K562 (cell line): Measurements from ENCODE around the gene SNX25. TPM values are rescaled to one million over a fixed set of nuclear protein-coding genes. Genes with fewer than 3 reads are reported as not detected.
A peak's percentile ranks its signal among the peaks of the same experiment; 100 is the strongest.
"Not testable (repeated sequence)": the region's sequence is repeated elsewhere in the genome, so short reads cannot be mapped to it uniquely, and the experiment has no call there.

ENCODE experiments used
- ATAC-seq: fragments of 200-7000 bp; cut with Tn5 transposase; 3 replicates; pipeline ENCODE4 v1.9.1; 2020; ENCODE audit warnings: moderate library complexity
- BruUV-seq: library from RNA; stranded (reverse); fragments of 400-500 nt; replicated peaks from 2 replicates; lab custom pipeline; 2021; lab: Mats Ljungman, UMichigan
- CTCF ChIA-PET: fragments of 300-600 bp; formaldehyde crosslinking; extraction: SDS; loops from one replicate; lab custom pipeline; 2021; ENCODE audit warnings: low intra/inter-chr PET ratio; lab: Yijun Ruan, JAX
- POLR2A ChIA-PET: fragments of 300-600, 350-650 bp; sonication (Branson Sonifier 250); formaldehyde crosslinking; extraction: SDS; loops from one replicate; lab custom pipeline; 2021; ENCODE audit warnings: antibody characterized with exemption, inconsistent platforms; lab: Yijun Ruan, JAX
- DNase-seq, 4 experiments: peaks; one replicate each; pipeline versions ENCODE4 v3.0.0 to v3.0.0-alpha.2; 2011 to 2018; ENCODE audit warnings: low spot score in 3 of 4, mixed read lengths in 3 of 4; ENCODE audit errors: extremely low read depth in 1 of 4
- FAIRE-seq: peaks from 2 replicates; lab custom pipeline; 2011; peaks lifted over from hg19 to GRCh38; lab: Jason Lieb, UNC
- H2AFZ ChIP-seq: 2 replicates; pipeline ENCODE4 v1.6.0; 2011; ENCODE audit warnings: low read depth, low read length, control low read depth, inconsistent platforms
- H3K27ac ChIP-seq: fragments of 200-600 bp; 3 replicates; pipeline ENCODE4 v1.8.0; 2011; ENCODE audit warnings: low read depth, mild to moderate bottlenecking, control low read depth, inconsistent platforms, low read length, moderate library complexity, mixed read lengths; ENCODE audit errors: extremely low read depth
- H3K27me3 ChIP-seq, 2 experiments: fragments of 300-600 bp in 1 of 2; 2 replicates in 1 of 2; 3 replicates in 1 of 2; pipeline versions ENCODE4 v1.6.0 to v1.8.0; 2011; ENCODE audit warnings: inconsistent platforms in 2 of 2, low read length in 2 of 2, mild to moderate bottlenecking in 1 of 2, mixed read lengths in 1 of 2, moderate library complexity in 1 of 2; ENCODE audit not compliant: control insufficient read depth in 2 of 2, insufficient read depth in 2 of 2
- H3K36me3 ChIP-seq: fragments of 300-600 bp; 3 replicates; pipeline ENCODE4 v1.8.0; 2011; ENCODE audit warnings: mild to moderate bottlenecking, low read length, inconsistent platforms; ENCODE audit not compliant: control insufficient read depth, insufficient read depth
- H3K4me1 ChIP-seq, 2 experiments: fragments of 200-600 bp in 1 of 2; replicated peaks in 1 of 2; 2 replicates in 1 of 2; 3 replicates in 1 of 2; pipeline versions ENCODE4 v1.5.1 to v1.8.0; 2011; ENCODE audit warnings: inconsistent platforms in 2 of 2, low read length in 2 of 2, mild to moderate bottlenecking in 1 of 2, mixed read lengths in 1 of 2, moderate library complexity in 1 of 2; ENCODE audit not compliant: control insufficient read depth in 2 of 2, insufficient read depth in 2 of 2
- H3K4me2 ChIP-seq: 2 replicates; pipeline ENCODE4 v1.6.1; 2011; ENCODE audit warnings: low read length, control low read depth, inconsistent platforms, mixed read lengths; ENCODE audit not compliant: insufficient read depth
- H3K4me3 ChIP-seq: fragments of 200-600 bp; sonication (generic), shearing (Covaris generic); 2 replicates; pipeline ENCODE4 v1.5.1; 2016; ENCODE audit warnings: control low read depth, inconsistent platforms
- H3K79me2 ChIP-seq: fragments of 200-600 bp; 3 replicates; pipeline ENCODE4 v1.8.0; 2011; ENCODE audit warnings: low read length, inconsistent platforms; ENCODE audit not compliant: control insufficient read depth, insufficient read depth
- H3K9ac ChIP-seq, 2 experiments: 2 replicates each; pipeline versions ENCODE4 v1.6.0 to v1.6.1; 2011; ENCODE audit warnings: low read depth in 2 of 2, low read length in 2 of 2, control low read depth in 1 of 2, inconsistent platforms in 1 of 2, mild to moderate bottlenecking in 1 of 2, mixed read lengths in 1 of 2; ENCODE audit not compliant: insufficient read depth in 1 of 2
- H3K9me1 ChIP-seq: one replicate; pipeline ENCODE4 v1.6.0; 2011; ENCODE audit warnings: inconsistent platforms, mild to moderate bottlenecking, low read length, moderate library complexity; ENCODE audit not compliant: control insufficient read depth, insufficient read depth
- H3K9me3 ChIP-seq: replicated peaks from 2 replicates; pipeline ENCODE4 v1.5.1; 2011; ENCODE audit warnings: low read depth, low read length, inconsistent platforms; ENCODE audit not compliant: control insufficient read depth, insufficient read depth
- H4K20me1 ChIP-seq: replicated peaks from 2 replicates; pipeline ENCODE4 v1.6.1; 2011; ENCODE audit warnings: low read length, inconsistent platforms, mixed read lengths; ENCODE audit not compliant: control insufficient read depth, insufficient read depth
- CBFA2T3 ChIP-seq: fragments of 450-650 bp; IDR thresholded peaks from 2 replicates; pipeline ENCODE4 v1.6.1; 2017
- MEIS2 ChIP-seq: fragments of 450-650 bp; IDR thresholded peaks from 2 replicates; pipeline ENCODE4 v1.6.1; 2014; ENCODE audit warnings: mild to moderate bottlenecking; ENCODE audit not compliant: partially characterized antibody
- WGBS: fragments of 100-300 bp; shearing (Covaris generic); methylation state at CpG from one replicate; pipeline ENCODE4 v1.1.6; 2016; ENCODE audit warnings: low coverage, mixed read lengths; ENCODE audit not compliant: insufficient coverage; ENCODE audit errors: missing lambda C conversion rate; 5-methylcytosine and 5-hydroxymethylcytosine counted together
- in situ Hi-C: fragments of 300-500 bp; cut with MboI; formaldehyde crosslinking; loops from 4 replicates; pipeline ENCODE4 v1.15.0; 2018; ENCODE audit warnings: inconsistent platforms, mixed read lengths
- intact Hi-C: fragments of 100-400 bp; cut with micrococcal nuclease; formaldehyde crosslinking; loops from 2 replicates; pipeline ENCODE4 v1.14.2; 2022
- polyA plus RNA-seq, 8 experiments: library from polyadenylated mRNA; depleted of rRNA in 4 of 8; stranded (reverse) in 5 of 8; unstranded in 3 of 8; fragments of >200 nt; fragmentation: Nextera tagmentation in 2 of 8; fragmentation: Illumina TruSeq in 1 of 8; extraction: Ambion mirVana in 2 of 8; extraction: Trizol in 1 of 8; gene quantifications; 2 replicates each; pipeline versions ENCODE4 v1.2.1 to v1.2.3, GENCODE V29; 2011 to 2014; ENCODE audit warnings: inconsistent platforms in 1 of 8, missing spikeins in 1 of 8
- total RNA-seq, 7 experiments: library from RNA; depleted of rRNA in 6 of 7; stranded (reverse); fragments of >200 nt in 6 of 7; fragmentation: Illumina TruSeq in 2 of 7; extraction: Trizol in 2 of 7; gene quantifications; 2 replicates each; pipeline versions ENCODE4 v1.2.1 to v1.2.3, GENCODE V29; 2011 to 2021; ENCODE audit warnings: low replicate concordance in 1 of 7
- TF ChIP-seq, protein P1 (sequence below), 2 experiments: IDR thresholded peaks in 1 of 2; conservative IDR thresholded peaks in 1 of 2; 2 replicates each; pipeline ENCODE4 v1.6.1; 2016; ENCODE audit warnings: low read depth in 2 of 2, mild to moderate bottlenecking in 1 of 2, missing compliant biosample characterization in 1 of 2, missing genetic modification characterization in 1 of 2, moderate library complexity in 1 of 2
- TF ChIP-seq, protein P2 (sequence below): fragments of 450-650 bp; IDR thresholded peaks from 2 replicates; pipeline ENCODE4 v1.6.1; 2016

The SNX25 gene
- total and polyA plus RNA-seq, 9 of the 15 experiments (the other 6 are each of a cell fraction or from before 2014, with no cell fraction given) = 2.5 to 23.4 (median 13.3) TPM

DNA sequence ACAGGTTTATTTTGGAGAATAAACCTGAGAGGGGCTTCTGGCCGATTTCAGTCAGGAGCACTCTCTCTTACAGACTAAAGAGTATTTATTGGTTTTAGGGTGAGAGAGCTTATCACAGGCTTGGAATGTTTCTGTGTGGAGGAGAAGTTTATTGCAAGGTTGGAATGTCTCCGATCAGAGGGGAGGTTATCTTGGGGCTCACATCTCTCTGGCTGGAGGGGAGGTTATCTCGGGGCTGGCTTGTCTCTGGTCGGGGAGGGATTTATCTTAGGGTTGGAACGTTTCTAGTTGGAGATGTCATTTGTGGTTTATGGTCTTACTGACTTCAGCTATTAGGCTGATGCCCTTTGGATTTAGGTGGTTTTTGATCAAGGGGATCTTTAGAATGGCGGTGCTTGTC is 115.0 kb downstream of the SNX25 start:
- POLR2A ChIA-PET = interaction anchor here (0.9 kb wide), 1 partner anchor 189 kb away, joined by 3 read pairs; no protein-coding TSS in a partner anchor
- Histone ChIP-seq H3K36me3 (peaks cover 16% of the 10 kb centered on the region; the same call in 2 of the 3 replicates), H3K9me3 (peaks cover 11% of the 10 kb centered on the region)
- not testable (repeated sequence) for H3K9me1 ChIP-seq, H3K27me3 ChIP-seq
- TF ChIP-seq CBFA2T3 = peak; percentile 25; the same call in 1 of the 2 replicates
- TF ChIP-seq, all 486 proteins: peak for 1; not testable (repeated sequence) for 485
- CTCF ChIA-PET, H3K79me2 ChIP-seq, H3K4me1 ChIP-seq, H3K27ac ChIP-seq, H2AFZ ChIP-seq, intact Hi-C loops, H3K4me2 ChIP-seq, in situ Hi-C loops, H4K20me1 ChIP-seq, H3K4me3 ChIP-seq, ATAC-seq, H3K9ac ChIP-seq, BruUV-seq, FAIRE-seq: not testable (repeated sequence)
- WGBS = 23% methylated on average over 6 of the region's 6 CpGs
- peak in 1 of 4 experiments; percentile 35 for DNase-seq

DNA sequence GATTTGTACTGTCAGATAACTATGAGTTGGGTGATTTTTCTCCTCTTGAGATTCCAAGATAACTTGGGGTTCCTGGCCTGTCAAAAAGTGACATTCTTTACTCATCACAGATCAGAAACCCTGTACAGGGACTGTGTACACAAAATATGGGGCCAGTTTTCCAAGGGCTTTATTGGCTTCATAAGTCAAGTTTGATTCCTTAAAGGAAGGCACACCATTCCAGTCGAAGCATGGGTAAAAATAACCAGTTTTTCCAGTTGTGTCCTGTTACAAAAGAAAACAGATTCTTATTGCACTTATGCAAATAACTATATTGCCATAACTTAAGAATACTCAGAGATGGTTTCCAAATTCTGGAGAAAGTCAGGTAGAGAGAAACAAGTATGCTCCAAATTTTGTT is 116.3 kb downstream of the SNX25 start:
- TF ChIP-seq, protein P1, sequence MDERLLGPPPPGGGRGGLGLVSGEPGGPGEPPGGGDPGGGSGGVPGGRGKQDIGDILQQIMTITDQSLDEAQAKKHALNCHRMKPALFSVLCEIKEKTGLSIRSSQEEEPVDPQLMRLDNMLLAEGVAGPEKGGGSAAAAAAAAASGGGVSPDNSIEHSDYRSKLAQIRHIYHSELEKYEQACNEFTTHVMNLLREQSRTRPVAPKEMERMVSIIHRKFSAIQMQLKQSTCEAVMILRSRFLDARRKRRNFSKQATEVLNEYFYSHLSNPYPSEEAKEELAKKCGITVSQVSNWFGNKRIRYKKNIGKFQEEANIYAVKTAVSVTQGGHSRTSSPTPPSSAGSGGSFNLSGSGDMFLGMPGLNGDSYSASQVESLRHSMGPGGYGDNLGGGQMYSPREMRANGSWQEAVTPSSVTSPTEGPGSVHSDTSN (CRISPR knock-in tag; IDR thresholded peaks at IDR 0.05; ENCODE audit: low read depth) = not testable (repeated sequence)
- TF ChIP-seq, protein P1 (tag; conservative IDR thresholded peaks at IDR 0.05; ENCODE audit: low read depth) = 0 out of 2 replicates have a peak, but pooled peaks have one; percentile 18
- TF ChIP-seq MEIS2 = peak; percentile 74
- TF ChIP-seq, protein P2, sequence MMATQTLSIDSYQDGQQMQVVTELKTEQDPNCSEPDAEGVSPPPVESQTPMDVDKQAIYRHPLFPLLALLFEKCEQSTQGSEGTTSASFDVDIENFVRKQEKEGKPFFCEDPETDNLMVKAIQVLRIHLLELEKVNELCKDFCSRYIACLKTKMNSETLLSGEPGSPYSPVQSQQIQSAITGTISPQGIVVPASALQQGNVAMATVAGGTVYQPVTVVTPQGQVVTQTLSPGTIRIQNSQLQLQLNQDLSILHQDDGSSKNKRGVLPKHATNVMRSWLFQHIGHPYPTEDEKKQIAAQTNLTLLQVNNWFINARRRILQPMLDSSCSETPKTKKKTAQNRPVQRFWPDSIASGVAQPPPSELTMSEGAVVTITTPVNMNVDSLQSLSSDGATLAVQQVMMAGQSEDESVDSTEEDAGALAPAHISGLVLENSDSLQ = 0 out of 2 replicates have a peak, but pooled peaks have one; percentile 21
- H3K27me3 ChIP-seq, POLR2A ChIA-PET, H2AFZ ChIP-seq, H3K79me2 ChIP-seq, H3K4me3 ChIP-seq, H3K27ac ChIP-seq, CTCF ChIA-PET, ATAC-seq, BruUV-seq, H3K9ac ChIP-seq, DNase-seq, H3K9me1 ChIP-seq, FAIRE-seq, H3K9me3 ChIP-seq, intact Hi-C loops, H3K4me2 ChIP-seq, H3K4me1 ChIP-seq, H4K20me1 ChIP-seq, in situ Hi-C loops: not testable (repeated sequence)
- WGBS = 8% methylated on average over 1 of the region's 1 CpG
- H3K36me3 ChIP-seq = peaks cover 13% of the 10 kb centered on the region; the same call in 2 of the 3 replicates
